Measurements from ENCODE around the gene PSRC1. TPM values are rescaled to one million over a fixed set of nuclear protein-coding genes. Genes with fewer than 3 reads are reported as not detected.

PSRC1 gene
- total RNA-seq, 1 donor from 2014 or later = 6.5 TPM

- no peak overlapping the region for H3K4me3 Mint-ChIP-seq (ENCODE audit: unreplicated experiment)
- H3K4me1 Mint-ChIP-seq (ENCODE audit: low read depth) = peaks cover 43% of the 10 kb centered on the region
- peak overlapping the region; percentile 72 for H3K27ac Mint-ChIP-seq (ENCODE audit: unreplicated experiment)
- H3K36me3 Mint-ChIP-seq (ENCODE audit: low read depth) = peaks cover 18% of the 10 kb centered on the region
- DNase-seq (ENCODE audit: low spot score) = no peak
- no peaks in the 10 kb centered on the region for H3K27me3 Mint-ChIP-seq (ENCODE audit: low read depth)
- no peaks in the 10 kb centered on the region for H3K9me3 Mint-ChIP-seq (ENCODE audit: low read depth)
- no peak for TF ChIP-seq CTCF (IDR thresholded peaks at IDR 0.05)
These were observed 41.1 kb downstream of the PSRC1 start for GRCh38 chr1:109241841-109242345.

- TF ChIP-seq CTCF (IDR thresholded peaks at IDR 0.05) = no peak
- peak overlapping the region; percentile 72 for H3K27ac Mint-ChIP-seq (ENCODE audit: unreplicated experiment)
- H3K36me3 Mint-ChIP-seq (ENCODE audit: low read depth) = peaks cover 21% of the 10 kb centered on the region
- H3K9me3 Mint-ChIP-seq (ENCODE audit: low read depth) = no peaks in the 10 kb centered on the region
- H3K4me1 Mint-ChIP-seq (ENCODE audit: low read depth) = peaks cover 39% of the 10 kb centered on the region
- H3K27me3 Mint-ChIP-seq (ENCODE audit: low read depth) = no peaks in the 10 kb centered on the region
- DNase-seq (ENCODE audit: low spot score) = no peak
- H3K4me3 Mint-ChIP-seq (ENCODE audit: unreplicated experiment) = no peak overlapping the region
These were observed 41.6 kb downstream of the PSRC1 start for GRCh38 chr1:109241344-109241743.

GRCh38 chr1:109240158-109241152 is 42.5 kb downstream of the PSRC1 start:
- peak overlapping the region; percentile 54 for H3K27ac Mint-ChIP-seq (ENCODE audit: unreplicated experiment)
- H3K36me3 Mint-ChIP-seq (ENCODE audit: low read depth) = peaks cover 27% of the 10 kb centered on the region
- no peaks in the 10 kb centered on the region for H3K9me3 Mint-ChIP-seq (ENCODE audit: low read depth)
- no peak for TF ChIP-seq CTCF (IDR thresholded peaks at IDR 0.05)
- DNase-seq (ENCODE audit: low spot score) = no peak
- no peaks in the 10 kb centered on the region for H3K27me3 Mint-ChIP-seq (ENCODE audit: low read depth)
- H3K4me1 Mint-ChIP-seq (ENCODE audit: low read depth) = peaks cover 39% of the 10 kb centered on the region
- H3K4me3 Mint-ChIP-seq (ENCODE audit: unreplicated experiment) = no peak overlapping the region

- Mint-ChIP-seq H3K9me3 (ENCODE audit: low read depth) (no peaks in the 10 kb centered on the region), H3K4me1 (ENCODE audit: low read depth) (peaks cover 39% of the 10 kb centered on the region), H3K4me3 (ENCODE audit: unreplicated experiment) (no peak overlapping the region), H3K36me3 (ENCODE audit: low read depth) (peaks cover 34% of the 10 kb centered on the region), H3K27me3 (ENCODE audit: low read depth) (no peaks in the 10 kb centered on the region), H3K27ac (ENCODE audit: unreplicated experiment) (peak overlapping the region; percentile 45)
- peak; percentile 73 for TF ChIP-seq CTCF (IDR thresholded peaks at IDR 0.05)
- no peak for DNase-seq (ENCODE audit: low spot score)
These were observed 43.4 kb downstream of the PSRC1 start for GRCh38 chr1:109239409-109240068.

DNA sequence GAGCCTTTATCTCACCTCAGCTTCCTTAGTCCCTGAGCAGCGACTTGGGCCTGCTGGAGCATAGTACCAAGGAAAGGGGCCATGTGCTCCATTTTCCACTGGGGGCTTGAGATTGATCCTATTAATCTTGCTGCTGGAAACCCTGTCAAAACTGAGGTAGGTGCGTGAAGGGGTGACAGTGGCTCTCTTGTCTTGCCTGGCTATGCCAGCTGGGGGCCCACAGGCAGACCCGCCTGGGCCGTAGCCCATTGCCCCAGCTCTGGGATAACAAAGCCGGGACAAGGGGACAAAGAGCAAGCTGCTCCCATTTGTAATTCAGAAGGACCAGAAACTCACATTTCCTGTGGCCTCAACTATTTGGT is 43.9 kb downstream of the PSRC1 start:
- Mint-ChIP-seq H3K4me1 (ENCODE audit: low read depth) (peaks cover 39% of the 10 kb centered on the region), H3K27me3 (ENCODE audit: low read depth) (no peaks in the 10 kb centered on the region), H3K36me3 (ENCODE audit: low read depth) (peaks cover 37% of the 10 kb centered on the region), H3K9me3 (ENCODE audit: low read depth) (no peaks in the 10 kb centered on the region), H3K4me3 (ENCODE audit: unreplicated experiment) (no peak overlapping the region), H3K27ac (ENCODE audit: unreplicated experiment) (no peak overlapping the region)
- TF ChIP-seq CTCF (IDR thresholded peaks at IDR 0.05) = no peak
- DNase-seq (ENCODE audit: low spot score) = no peak
